GM12878 (cell line): ENCODE results near the gene ARSA. TPM values are rescaled to one million over a fixed set of nuclear protein-coding genes. Genes with fewer than 3 reads are reported as not detected.

ENCODE experiments used
- ATAC-seq: fragments of 200-7000 bp; cut with Tn5 transposase; 3 replicates; pipeline ENCODE4 v1.9.1; 2020; ENCODE audit warnings: mild to moderate bottlenecking, moderate library complexity
- BruUV-seq: library from RNA; stranded (reverse); fragments of 400-500 nt; replicated peaks from 2 replicates; lab custom pipeline; 2021; lab: Mats Ljungman, UMichigan
- CTCF ChIA-PET: fragments of 300-600 bp; sonication (Branson Sonifier 250); formaldehyde crosslinking; extraction: SDS; loops from one replicate; lab custom pipeline; 2021; ENCODE audit warnings: inconsistent platforms; lab: Yijun Ruan, JAX
- POLR2A ChIA-PET: fragments of 350-600 bp; formaldehyde crosslinking; extraction: SDS; loops from one replicate; lab custom pipeline; 2021; ENCODE audit warnings: inconsistent platforms; lab: Charles Lee
- RAD21 ChIA-PET: fragments of 300-600 bp; sonication (Branson Sonifier 250); formaldehyde crosslinking; loops from one replicate; lab custom pipeline; 2023; ENCODE audit warnings: antibody characterized with exemption; ENCODE audit not compliant: unreplicated experiment; lab: Charles Lee
- SMC1A ChIA-PET: fragments of 300-600 bp; sonication (Branson Sonifier 250); formaldehyde crosslinking; loops from one replicate; lab custom pipeline; 2023; ENCODE audit not compliant: unreplicated experiment, uncharacterized antibody; lab: Charles Lee
- DNase-seq: peaks from one replicate; pipeline ENCODE4 v3.0.0-alpha.2; 2011; ENCODE audit warnings: low read depth, low spot score
- FAIRE-seq: peaks from 3 replicates; lab custom pipeline; 2011; peaks lifted over from hg19 to GRCh38; lab: Jason Lieb, UNC
- H2AFZ ChIP-seq: 2 replicates; pipeline ENCODE4 v1.6.0; 2011; ENCODE audit warnings: low read depth, low read length, control low read depth; ENCODE audit not compliant: control insufficient read depth
- H3K27ac ChIP-seq: 2 replicates; pipeline ENCODE4 v1.5.1; 2011; ENCODE audit warnings: control low read depth; ENCODE audit not compliant: control insufficient read depth, insufficient read depth
- H3K27me3 ChIP-seq, 2 experiments: replicated peaks in 1 of 2; 2 replicates each; pipeline versions ENCODE4 v1.6.0 to v1.6.1; 2011; ENCODE audit warnings: low read length in 1 of 2; ENCODE audit not compliant: control insufficient read depth in 2 of 2, insufficient read depth in 2 of 2
- H3K36me3 ChIP-seq, 2 experiments: 2 replicates each; pipeline ENCODE4 v1.5.1; 2011; ENCODE audit warnings: low read length in 1 of 2; ENCODE audit not compliant: control insufficient read depth in 2 of 2, insufficient read depth in 2 of 2
- H3K4me1 ChIP-seq: 2 replicates; pipeline ENCODE4 v1.6.1; 2011; ENCODE audit warnings: mild to moderate bottlenecking, low read length, moderate library complexity, mixed read lengths; ENCODE audit not compliant: control insufficient read depth, insufficient read depth
- H3K4me2 ChIP-seq: 2 replicates; pipeline ENCODE4 v1.6.0; 2011; ENCODE audit warnings: control low read depth; ENCODE audit not compliant: control insufficient read depth, insufficient read depth
- H3K4me3 ChIP-seq: fragments of 200-600 bp; sonication (generic); 2 replicates; pipeline ENCODE4 v1.5.1; 2016
- H3K79me2 ChIP-seq: 2 replicates; pipeline ENCODE4 v1.6.0; 2011; ENCODE audit warnings: low read length; ENCODE audit not compliant: control insufficient read depth, insufficient read depth
- H3K9ac ChIP-seq: 2 replicates; pipeline ENCODE4 v1.8.0; 2011; ENCODE audit warnings: low read length, control low read depth, mixed read lengths; ENCODE audit not compliant: control insufficient read depth, insufficient read depth
- H3K9me3 ChIP-seq: replicated peaks from 3 replicates; pipeline ENCODE4 v1.5.1; 2011; ENCODE audit warnings: mild to moderate bottlenecking, low read length; ENCODE audit not compliant: control insufficient read depth, insufficient read depth
- H4K20me1 ChIP-seq: 2 replicates; pipeline ENCODE4 v1.6.0; 2011; ENCODE audit not compliant: control insufficient read depth, insufficient read depth
- BCL11A ChIP-seq: IDR thresholded peaks from 2 replicates; pipeline ENCODE4 v1.6.1; 2011; ENCODE audit warnings: low read depth, low read length
- RAD51 ChIP-seq: fragments of 450-650 bp; IDR thresholded peaks from 2 replicates; pipeline ENCODE4 v1.6.1; 2016; ENCODE audit warnings: moderate library complexity, mild to moderate bottlenecking, inconsistent platforms
- SIN3A ChIP-seq: IDR thresholded peaks from 2 replicates; pipeline ENCODE4 v1.6.1; 2012; ENCODE audit warnings: low read depth, low read length, improper control_type of control experiment
- TARDBP ChIP-seq: IDR thresholded peaks from 2 replicates; pipeline ENCODE4 v1.6.1; 2016; ENCODE audit warnings: borderline replicate concordance
- WGBS: methylation state at CpG from one replicate; pipeline ENCODE4 v1.1.6; 2016; ENCODE audit warnings: low lambda C conversion rate; ENCODE audit not compliant: insufficient replicate concordance, insufficient coverage; ENCODE audit errors: missing lambda C conversion rate; 5-methylcytosine and 5-hydroxymethylcytosine counted together
- in situ Hi-C: fragments of 300-500 bp; cut with MboI; formaldehyde crosslinking; loops from 9 replicates; pipeline ENCODE4 v1.14.3; 2018; ENCODE audit warnings: mixed read lengths
- intact Hi-C: fragments of 100-400 bp; cut with micrococcal nuclease; formaldehyde crosslinking; loops from one replicate; pipeline ENCODE4 v1.14.2; 2022; ENCODE audit not compliant: unreplicated experiment
- polyA plus RNA-seq, 11 experiments: library from polyadenylated mRNA; depleted of rRNA in 4 of 11; unstranded in 6 of 11; stranded (reverse) in 5 of 11; fragments of >200 nt; fragmentation: Nextera tagmentation in 4 of 11; fragmentation: Illumina TruSeq in 1 of 11; extraction: Ambion mirVana in 4 of 11; extraction: Trizol in 1 of 11; gene quantifications; 1 replicate in 1 of 11; 2 replicates in 10 of 11; pipeline versions ENCODE4 v1.2.1 to v1.2.3, GENCODE V29; 2011 to 2016; ENCODE audit warnings: inconsistent platforms in 2 of 11, missing spikeins in 2 of 11, low read depth in 1 of 11
- total RNA-seq, 4 experiments: library from RNA; depleted of rRNA in 3 of 4; stranded (reverse); fragments of >200 nt in 3 of 4; fragmentation: Illumina TruSeq in 1 of 4; extraction: Trizol in 1 of 4; gene quantifications; 2 replicates each; pipeline versions ENCODE4 v1.2.1 to v1.2.3, GENCODE V29; 2013 to 2021
- TF ChIP-seq, protein P1 (sequence below): IDR thresholded peaks from 2 replicates; pipeline ENCODE4 v1.6.1; 2011; ENCODE audit warnings: borderline replicate concordance, low read depth, mild to moderate bottlenecking, moderate library complexity, mixed read lengths, low read length; ENCODE audit not compliant: insufficient read depth; ENCODE audit errors: extremely low read length
- TF ChIP-seq, protein P2 (sequence below), 3 experiments: IDR thresholded peaks in 2 of 3; conservative IDR thresholded peaks in 1 of 3; 2 replicates each; pipeline ENCODE4 v1.5.1; 2011; ENCODE audit warnings: low read depth in 3 of 3, low read length in 3 of 3, mild to moderate bottlenecking in 3 of 3, control low read depth in 2 of 3, moderate library complexity in 2 of 3, inconsistent platforms in 1 of 3, mixed read lengths in 1 of 3; ENCODE audit not compliant: control insufficient read depth in 2 of 3, insufficient read depth in 1 of 3; ENCODE audit errors: extremely low read depth in 1 of 3

Gene ARSA
- total and polyA plus RNA-seq, 10 of the 15 experiments (the other 5 are each of a cell fraction or from before 2014, with no cell fraction given), result 0.39 to 26.3 (median 9.8) TPM

DNA sequence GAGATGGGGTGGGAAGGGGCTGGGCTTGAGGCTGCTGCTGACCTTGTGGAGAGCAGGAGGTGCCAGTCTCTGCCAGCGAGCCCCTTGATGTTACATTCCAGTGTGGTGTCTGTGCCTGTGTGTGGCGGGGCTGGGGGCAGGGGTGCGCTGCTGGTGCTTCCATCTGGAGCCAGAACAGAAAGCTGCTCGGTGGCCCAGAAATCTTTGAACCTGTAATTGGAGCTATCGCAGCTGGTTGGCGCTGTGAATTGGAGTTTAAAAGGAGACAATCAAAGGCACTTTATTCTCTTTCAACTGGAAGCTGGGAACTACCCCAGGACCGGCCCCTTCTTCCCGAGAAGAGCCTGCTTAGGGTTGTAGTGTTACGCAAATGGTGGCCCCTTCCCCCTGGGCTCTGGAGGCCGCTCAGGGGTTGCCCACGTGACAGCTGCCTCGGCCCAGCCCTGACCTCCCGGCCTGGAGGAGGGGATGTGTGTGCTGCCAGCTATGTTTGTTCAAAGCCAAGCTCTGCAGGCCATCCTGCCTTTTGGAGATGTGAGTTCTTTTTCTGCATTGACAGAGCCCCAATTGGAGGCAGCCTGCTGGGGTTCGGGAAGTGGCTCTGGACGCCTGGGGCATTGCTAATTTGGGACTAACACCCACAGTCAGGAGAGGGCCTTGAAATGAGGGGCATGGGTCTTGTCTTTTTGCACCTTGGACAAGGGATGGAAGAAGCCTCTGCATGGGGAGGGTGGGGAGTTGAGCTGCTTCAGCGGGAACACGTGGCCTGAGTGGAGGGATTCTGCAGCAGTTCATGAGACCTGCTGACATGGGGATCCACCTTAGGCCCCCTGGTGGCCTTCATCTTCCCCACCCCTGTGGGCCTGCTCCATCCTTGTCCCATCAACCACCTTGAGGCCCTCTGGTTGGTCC is 14.0 kb upstream of the ARSA start:
- no peak for DNase-seq
- H3K36me3 ChIP-seq, result no peaks in the 10 kb centered on the region
- no peak overlapping the region for H2AFZ ChIP-seq
- no peak overlapping the region for H3K27ac ChIP-seq
- in situ Hi-C loops (no loop called here), intact Hi-C loops (no loop called here)
- no peaks in the 10 kb centered on the region; the same call in 1 of the 2 replicates for H4K20me1 ChIP-seq
- H3K4me2 ChIP-seq, result no peak overlapping the region
- no TSS peak for BruUV-seq
- CTCF ChIA-PET, result interaction anchor here (1.7 kb wide), 1 partner anchor 49 kb away, joined by 4 read pairs; no protein-coding TSS in a partner anchor
- TF ChIP-seq TARDBP (no peak), BCL11A (no peak), SIN3A (no peak), RAD51 (no peak)
- TF ChIP-seq, protein P1, sequence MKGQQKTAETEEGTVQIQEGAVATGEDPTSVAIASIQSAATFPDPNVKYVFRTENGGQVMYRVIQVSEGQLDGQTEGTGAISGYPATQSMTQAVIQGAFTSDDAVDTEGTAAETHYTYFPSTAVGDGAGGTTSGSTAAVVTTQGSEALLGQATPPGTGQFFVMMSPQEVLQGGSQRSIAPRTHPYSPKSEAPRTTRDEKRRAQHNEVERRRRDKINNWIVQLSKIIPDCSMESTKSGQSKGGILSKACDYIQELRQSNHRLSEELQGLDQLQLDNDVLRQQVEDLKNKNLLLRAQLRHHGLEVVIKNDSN, result peak; percentile 47
- TF ChIP-seq, protein P2, sequence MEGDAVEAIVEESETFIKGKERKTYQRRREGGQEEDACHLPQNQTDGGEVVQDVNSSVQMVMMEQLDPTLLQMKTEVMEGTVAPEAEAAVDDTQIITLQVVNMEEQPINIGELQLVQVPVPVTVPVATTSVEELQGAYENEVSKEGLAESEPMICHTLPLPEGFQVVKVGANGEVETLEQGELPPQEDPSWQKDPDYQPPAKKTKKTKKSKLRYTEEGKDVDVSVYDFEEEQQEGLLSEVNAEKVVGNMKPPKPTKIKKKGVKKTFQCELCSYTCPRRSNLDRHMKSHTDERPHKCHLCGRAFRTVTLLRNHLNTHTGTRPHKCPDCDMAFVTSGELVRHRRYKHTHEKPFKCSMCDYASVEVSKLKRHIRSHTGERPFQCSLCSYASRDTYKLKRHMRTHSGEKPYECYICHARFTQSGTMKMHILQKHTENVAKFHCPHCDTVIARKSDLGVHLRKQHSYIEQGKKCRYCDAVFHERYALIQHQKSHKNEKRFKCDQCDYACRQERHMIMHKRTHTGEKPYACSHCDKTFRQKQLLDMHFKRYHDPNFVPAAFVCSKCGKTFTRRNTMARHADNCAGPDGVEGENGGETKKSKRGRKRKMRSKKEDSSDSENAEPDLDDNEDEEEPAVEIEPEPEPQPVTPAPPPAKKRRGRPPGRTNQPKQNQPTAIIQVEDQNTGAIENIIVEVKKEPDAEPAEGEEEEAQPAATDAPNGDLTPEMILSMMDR (IDR thresholded peaks at IDR 0.05 in 2 of 3, conservative IDR thresholded peaks at IDR 0.05 in 1 of 3; ENCODE audit: control insufficient read depth in 2 of 3, extremely low read depth in 1 of 3, insufficient read depth in 1 of 3, low read depth in 3 of 3, low read length in 3 of 3), result peak in 2 of 3 experiments; percentile 6 to 15; a peak in 1 of 6 replicates
- TF ChIP-seq, all 136 proteins: peak for 2
- Histone ChIP-seq H3K9ac (no peak overlapping the region), H3K27me3 (peaks cover 3 to 15% of the 10 kb centered on the region in 2 experiments; a peak in 1 of 4 replicates), H3K9me3 (no peaks in the 10 kb centered on the region), H3K4me3 (no peak overlapping the region), H3K4me1 (no peaks in the 10 kb centered on the region), H3K79me2 (no peaks in the 10 kb centered on the region)
- FAIRE-seq (no peak), ATAC-seq (peak; percentile 34; the same call in 1 of the 3 replicates)
- SMC1A ChIA-PET, result no interaction called here
- POLR2A ChIA-PET, result no interaction called here
- WGBS, result 15% methylated on average over 17 of the region's 17 CpGs
- RAD21 ChIA-PET, result no interaction called here
